NCI-H2029 treated with DMSO at 0.1 percent for 48 hours (cell line): ENCODE results near the gene POMT1.
"Not testable (repeated sequence)": the region's sequence is repeated elsewhere in the genome, so short reads cannot be mapped to it uniquely, and the experiment has no call there.

Experiments
- DNase-seq: peaks from one replicate; lab custom pipeline; 2025; lab: John Stamatoyannopoulos, UW

POMT1 gene

GRCh38 chr9:131499254-131499767 is 3.4 kb upstream of the POMT1 start:
- no peak for DNase-seq

- no peak for DNase-seq
These were observed 2.3 kb upstream of the POMT1 start for GRCh38 chr9:131500377-131500776.

GRCh38 chr9:131500939-131501541 is 1.7 kb upstream of the POMT1 start:
- DNase-seq = no peak

- DNase-seq = no peak
These were observed 1.1 kb downstream of the POMT1 start for GRCh38 chr9:131503626-131504465.

- no peak for DNase-seq
These were observed 2.3 kb downstream of the POMT1 start for GRCh38 chr9:131505012-131505411.

- no peak for DNase-seq
These were observed 8.7 kb downstream of the POMT1 start for GRCh38 chr9:131511416-131511815.

- DNase-seq = no peak
These were observed 9.2 kb downstream of the POMT1 start for GRCh38 chr9:131511880-131512279.

GRCh38 chr9:131513177-131513576 is 10.5 kb downstream of the POMT1 start:
- DNase-seq = no peak

- DNase-seq = not testable (repeated sequence)
These were observed 12.9 kb downstream of the POMT1 start for GRCh38 chr9:131515559-131516031.

GRCh38 chr9:131516100-131516499 is 13.4 kb downstream of the POMT1 start:
- no peak for DNase-seq

GRCh38 chr9:131516930-131517329 is 14.2 kb downstream of the POMT1 start:
- no peak for DNase-seq

GRCh38 chr9:131517761-131518190 is 15.1 kb downstream of the POMT1 start:
- DNase-seq = no peak

GRCh38 chr9:131518553-131518952 is 15.8 kb downstream of the POMT1 start:
- DNase-seq = no peak

GRCh38 chr9:131520503-131520902 is 17.8 kb downstream of the POMT1 start:
- no peak for DNase-seq

- no peak for DNase-seq
These were observed 18.5 kb downstream of the POMT1 start for GRCh38 chr9:131521203-131521602.

GRCh38 chr9:131521822-131522221 is 19.1 kb downstream of the POMT1 start:
- no peak for DNase-seq

- DNase-seq = no peak
These were observed 19.8 kb downstream of the POMT1 start for GRCh38 chr9:131522257-131523085.

GRCh38 chr9:131523086-131523388 is 20.3 kb downstream of the POMT1 start:
- DNase-seq = no peak

- no peak for DNase-seq
These were observed 21.0 kb downstream of the POMT1 start for GRCh38 chr9:131523451-131524435.

GRCh38 chr9:131524665-131525315 is 22.1 kb downstream of the POMT1 start:
- no peak for DNase-seq
